Endothelial cell of umbilical vein (primary cell): ENCODE measurements around the gene TFF1. TPM values are rescaled to one million over a fixed set of nuclear protein-coding genes. Genes with fewer than 3 reads are reported as not detected.

ENCODE experiments used
- BruUV-seq: library from RNA; stranded (reverse); fragments of 400-500 nt; replicated peaks from 2 replicates; lab custom pipeline; 2021; lab: Mats Ljungman, UMichigan
- CTCF ChIA-PET: fragments of 300-600, 350-600 bp; sonication (Branson Sonifier 250); formaldehyde crosslinking; loops from one replicate; lab custom pipeline; 2021; ENCODE audit warnings: antibody characterized with exemption, inconsistent platforms; lab: Charles Lee
- POLR2A ChIA-PET: fragments of 300-600, 350-600 bp; sonication (Branson Sonifier 250); formaldehyde crosslinking; loops from one replicate; lab custom pipeline; 2021; ENCODE audit warnings: antibody characterized with exemption, inconsistent platforms; lab: Charles Lee
- DNase-seq: peaks from one replicate; pipeline ENCODE4 v3.0.0-alpha.2; 2011; ENCODE audit warnings: low read depth, low spot score
- FAIRE-seq: peaks from 2 replicates; lab custom pipeline; 2011; peaks lifted over from hg19 to GRCh38; lab: Jason Lieb, UNC
- H2AFZ ChIP-seq: 2 replicates; pipeline ENCODE4 v1.6.0; 2012; ENCODE audit warnings: low read depth, low read length, control low read depth, inconsistent platforms
- H3K27ac ChIP-seq: 2 replicates; pipeline ENCODE4 v1.5.1; 2011; ENCODE audit warnings: low read depth, mild to moderate bottlenecking, control low read depth, low read length, moderate library complexity; ENCODE audit not compliant: insufficient read depth
- H3K27me3 ChIP-seq, 2 experiments: 2 replicates each; pipeline versions ENCODE4 v1.6.0 to v1.6.1; 2011; ENCODE audit warnings: low read length in 2 of 2, mixed read lengths in 1 of 2; ENCODE audit not compliant: control insufficient read depth in 2 of 2, insufficient read depth in 2 of 2
- H3K36me3 ChIP-seq, 2 experiments: 2 replicates in 1 of 2; 3 replicates in 1 of 2; pipeline ENCODE4 v1.5.1; 2011; ENCODE audit warnings: low read length in 2 of 2, mild to moderate bottlenecking in 1 of 2, moderate library complexity in 1 of 2; ENCODE audit not compliant: control insufficient read depth in 2 of 2, insufficient read depth in 2 of 2; ENCODE audit errors: extremely low read depth in 1 of 2
- H3K4me1 ChIP-seq: 3 replicates; pipeline ENCODE4 v1.5.1; 2011; ENCODE audit warnings: mild to moderate bottlenecking, low read length; ENCODE audit not compliant: control insufficient read depth, insufficient read depth; ENCODE audit errors: extremely low read depth
- H3K4me2 ChIP-seq: 2 replicates; pipeline ENCODE4 v1.6.1; 2011; ENCODE audit warnings: low read length, control low read depth, mixed read lengths; ENCODE audit not compliant: insufficient read depth
- H3K4me3 ChIP-seq, 3 experiments: fragments of 200-600 bp in 1 of 3; sonication (generic), shearing (Covaris generic) in 1 of 3; replicated peaks in 1 of 3; 2 replicates each; pipeline ENCODE4 v1.5.1; 2011 to 2016; ENCODE audit warnings: control low read depth in 3 of 3, low read length in 3 of 3, mild to moderate bottlenecking in 2 of 3, inconsistent platforms in 1 of 3, low read depth in 1 of 3, moderate library complexity in 1 of 3; ENCODE audit not compliant: insufficient read depth in 1 of 3
- H3K79me2 ChIP-seq: 2 replicates; pipeline ENCODE4 v1.6.0; 2012; ENCODE audit warnings: low read length, inconsistent platforms; ENCODE audit not compliant: control insufficient read depth, insufficient read depth
- H3K9ac ChIP-seq: replicated peaks from 2 replicates; pipeline ENCODE3; 2011; ENCODE audit warnings: low read length, control low read depth; ENCODE audit not compliant: insufficient read depth; ENCODE audit errors: extremely low read depth
- H3K9me1 ChIP-seq: replicated peaks from 3 replicates; pipeline ENCODE4 v1.6.0; 2011; ENCODE audit warnings: mild to moderate bottlenecking, low read length; ENCODE audit not compliant: control insufficient read depth, insufficient read depth; ENCODE audit errors: extremely low read depth
- H3K9me3 ChIP-seq: replicated peaks from 2 replicates; pipeline ENCODE4 v1.5.1; 2012; ENCODE audit warnings: low read length, inconsistent platforms; ENCODE audit not compliant: control insufficient read depth, insufficient read depth
- H4K20me1 ChIP-seq: replicated peaks from 2 replicates; pipeline ENCODE3; 2011; ENCODE audit warnings: mild to moderate bottlenecking, low read length; ENCODE audit not compliant: control insufficient read depth, insufficient read depth; ENCODE audit errors: extremely low read depth
- CTCF ChIP-seq, 2 donors: IDR thresholded peaks; 1 replicate in 1 of 2; 2 replicates in 1 of 2; pipeline ENCODE4 v1.5.1; 2011; ENCODE audit warnings: low read length in 2 of 2, mild to moderate bottlenecking in 2 of 2, moderate library complexity in 2 of 2, control low read depth in 1 of 2, inconsistent platforms in 1 of 2, low read depth in 1 of 2; ENCODE audit not compliant: insufficient read depth in 1 of 2; ENCODE audit errors: extremely low read depth in 1 of 2
- GATA2 ChIP-seq: IDR thresholded peaks from 2 replicates; pipeline ENCODE4 v1.7.0; 2011; ENCODE audit warnings: low read depth, mild to moderate bottlenecking, moderate library complexity, mixed read lengths, low read length; ENCODE audit not compliant: insufficient read length, insufficient read depth
- MAX ChIP-seq: IDR thresholded peaks from 2 replicates; pipeline ENCODE4 v1.6.1; 2011; ENCODE audit not compliant: insufficient read depth, insufficient read length
- POLR2A ChIP-seq: IDR thresholded peaks from 2 replicates; pipeline ENCODE4 v1.6.1; 2012; ENCODE audit warnings: low read depth, mild to moderate bottlenecking, control low read depth, low read length
- dilution Hi-C: fragments of 300-500 bp; cut with MboI; formaldehyde crosslinking; loops from one replicate; pipeline ENCODE4 v1.15.0; 2019; ENCODE audit warnings: low sequenced_read_pairs; ENCODE audit not compliant: extremely low pct_ligation_motif_present
- intact Hi-C: fragments of 100-400 bp; cut with micrococcal nuclease; formaldehyde crosslinking; loops from one replicate; pipeline ENCODE4 v1.10.0; 2022
- polyA plus RNA-seq, 4 experiments: library from polyadenylated mRNA; depleted of rRNA in 3 of 4; stranded (reverse) in 3 of 4; unstranded in 1 of 4; fragments of >200 nt; gene quantifications; 2 replicates each; pipeline versions ENCODE4 v1.2.1 to v1.2.3, GENCODE V29; 2011 to 2012; ENCODE audit warnings: missing spikeins in 1 of 4
- total RNA-seq: library from RNA; stranded (reverse); gene quantifications from 2 replicates; pipeline ENCODE4 v1.2.3, GENCODE V29; 2021

TFF1 gene
- total and polyA plus RNA-seq, 2 donors (not counting 3 experiments of a cell fraction or from before 2014, with no cell fraction given), result not detected

GRCh38 chr21:42381347-42381984 is 15.1 kb upstream of the TFF1 start:
- Histone ChIP-seq H4K20me1 (no peaks in the 10 kb centered on the region), H3K9me3 (no peaks in the 10 kb centered on the region), H3K9me1 (no peaks in the 10 kb centered on the region), H3K9ac (no peak overlapping the region), H3K27ac (no peak overlapping the region), H3K36me3 (no peaks in the 10 kb centered on the region), H3K79me2 (no peaks in the 10 kb centered on the region), H3K27me3 (no peaks in the 10 kb centered on the region), H3K4me2 (no peak overlapping the region), H3K4me1 (no peaks in the 10 kb centered on the region), H2AFZ (no peak overlapping the region), H3K4me3 (no peak overlapping the region)
- ChIA-PET CTCF (interaction anchor here (0.6 to 2.1 kb wide), 21 partner anchors 9 to 264 kb away, joined by 3 to 51 read pairs (median 5); partner anchors contain the start of genes TFF1 and UBASH3A), POLR2A (no interaction called here)
- no TSS peak for BruUV-seq
- dilution Hi-C loops, result no loop called here
- DNase-seq (peak; percentile 31), FAIRE-seq (peak; percentile 86)
- no peak for TF ChIP-seq POLR2A
- TF ChIP-seq GATA2, result no peak
- no peak for TF ChIP-seq MAX
- TF ChIP-seq CTCF (IDR thresholded peaks at IDR 0.05; ENCODE audit: extremely low read depth in 1 of 2, insufficient read depth in 1 of 2, low read depth in 1 of 2, low read length in 2 of 2), result peak; percentile 68 to 69
- intact Hi-C loops, result loop anchor here (1.0 kb wide), 3 partner anchors 69 to 236 kb away; no protein-coding TSS in a partner anchor
